Hepatocyte (in vitro differentiated cells): ENCODE results near the gene PXDC1. TPM values are rescaled to one million over a fixed set of nuclear protein-coding genes. Genes with fewer than 3 reads are reported as not detected.

Source experiments
- DNase-seq: peaks from one replicate; pipeline ENCODE4 v3.0.0-alpha.2; 2016; ENCODE audit warnings: low spot score
- H2AFZ ChIP-seq: fragments of 200-600 bp; sonication (generic); 2 replicates; pipeline ENCODE4 v1.6.0; 2016; ENCODE audit warnings: antibody characterized with exemption, mild to moderate bottlenecking
- H3K27ac ChIP-seq: fragments of 200-600 bp; sonication (generic); 2 replicates; pipeline ENCODE4 v1.5.1; 2016; ENCODE audit warnings: mild to moderate bottlenecking
- H3K27me3 ChIP-seq: fragments of 200-600 bp; sonication (generic); 2 replicates; pipeline ENCODE4 v1.6.1; 2016
- H3K36me3 ChIP-seq: fragments of 200-600 bp; sonication (generic); replicated peaks from 2 replicates; pipeline ENCODE4 v1.5.1; 2016; ENCODE audit warnings: low read depth; ENCODE audit not compliant: insufficient read depth
- H3K4me1 ChIP-seq: fragments of 200-600 bp; sonication (generic); 2 replicates; pipeline ENCODE4 v1.5.1; 2016; ENCODE audit warnings: mild to moderate bottlenecking, moderate library complexity; ENCODE audit not compliant: insufficient read depth
- H3K4me2 ChIP-seq: fragments of 200-600 bp; sonication (generic); 2 replicates; pipeline ENCODE4 v1.6.0; 2016
- H3K4me3 ChIP-seq: fragments of 200-600 bp; sonication (generic); 2 replicates; pipeline ENCODE4 v1.5.1; 2016; ENCODE audit warnings: mild to moderate bottlenecking
- H3K79me2 ChIP-seq: fragments of 200-600 bp; sonication (generic); 2 replicates; pipeline ENCODE4 v1.6.0; 2017; ENCODE audit warnings: mild to moderate bottlenecking
- H3K9me2 ChIP-seq: fragments of 200-600 bp; sonication (generic); replicated peaks from 2 replicates; pipeline ENCODE4 v1.6.0; 2017; ENCODE audit warnings: mild to moderate bottlenecking; ENCODE audit not compliant: insufficient read depth
- H3K9me3 ChIP-seq: fragments of 200-600 bp; sonication (generic); 2 replicates; pipeline ENCODE4 v1.5.1; 2016; ENCODE audit warnings: low read depth, mild to moderate bottlenecking
- H4K20me1 ChIP-seq: fragments of 200-600 bp; sonication (generic); 2 replicates; pipeline ENCODE4 v1.6.0; 2016; ENCODE audit warnings: mild to moderate bottlenecking; ENCODE audit not compliant: insufficient read depth, poor library complexity, severe bottlenecking
- CTCF ChIP-seq: fragments of 200-600 bp; sonication (generic); IDR thresholded peaks from 2 replicates; pipeline ENCODE4 v1.5.1; 2016; ENCODE audit warnings: antibody characterized with exemption, mild to moderate bottlenecking; ENCODE audit not compliant: poor library complexity
- EZH2 ChIP-seq: fragments of 200-600 bp; sonication (generic); IDR thresholded peaks from 2 replicates; pipeline ENCODE4 v1.6.1; 2016; ENCODE audit warnings: antibody characterized with exemption, mild to moderate bottlenecking, borderline replicate concordance
- EZH2phosphoT487 ChIP-seq: fragments of 200-600 bp; sonication (generic); IDR thresholded peaks from one replicate; pipeline ENCODE4 v1.6.1; 2018; ENCODE audit warnings: antibody characterized with exemption, mild to moderate bottlenecking, low read depth, moderate library complexity; ENCODE audit not compliant: unreplicated experiment, severe bottlenecking
- WGBS: methylation state at CpG from one replicate; pipeline ENCODE4 v1.1.6; 2016; ENCODE audit warnings: low lambda C conversion rate; ENCODE audit errors: missing lambda C conversion rate; 5-methylcytosine and 5-hydroxymethylcytosine counted together
- polyA plus RNA-seq: library from polyadenylated mRNA; unstranded; fragments of >200 nt; fragmentation: Nextera tagmentation; extraction: Ambion mirVana; gene quantifications from 2 replicates; pipeline ENCODE4 v1.2.1, GENCODE V29; 2016
- total RNA-seq: library from RNA; depleted of rRNA; stranded (reverse); fragments of >200 nt; gene quantifications from 2 replicates; pipeline ENCODE4 v1.2.3, GENCODE V29; 2014

Gene PXDC1
- total and polyA plus RNA-seq, 2 experiments from 2014 or later: 83.8 to 90.8 TPM

DNA sequence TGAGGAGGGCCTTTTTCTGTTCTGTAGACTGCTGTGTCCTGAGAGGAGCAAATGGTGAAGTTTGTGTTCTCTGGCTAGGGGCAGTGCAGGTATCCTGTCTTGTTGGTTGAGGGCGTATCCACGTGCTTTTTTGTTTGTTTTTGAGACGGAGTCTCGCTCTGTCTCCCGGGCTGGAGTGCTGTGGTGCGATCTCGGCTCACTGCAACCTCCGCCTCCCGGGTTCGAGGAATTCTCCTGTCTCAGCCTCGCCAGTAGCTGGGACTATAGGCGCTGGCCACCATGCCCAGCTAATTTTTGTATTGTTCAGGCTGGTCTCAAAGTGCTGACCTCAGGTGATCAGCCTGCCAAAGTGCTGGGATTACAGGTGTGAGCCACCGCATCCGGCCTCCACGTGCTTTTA is 10.8 kb upstream of the PXDC1 start:
- no peak overlapping the region for H2AFZ ChIP-seq
- 92% methylated on average over 15 of the region's 15 CpGs for WGBS
- H3K9me3 ChIP-seq: no peaks in the 10 kb centered on the region
- no peaks in the 10 kb centered on the region for H3K36me3 ChIP-seq
- no peak overlapping the region for H3K4me2 ChIP-seq
- no peak overlapping the region for H3K4me3 ChIP-seq
- no peaks in the 10 kb centered on the region for H3K27me3 ChIP-seq
- peaks cover 6% of the 10 kb centered on the region for H3K4me1 ChIP-seq
- no peak for DNase-seq
- TF ChIP-seq EZH2phosphoT487: no peak
- TF ChIP-seq EZH2: no peak
- no peak for TF ChIP-seq CTCF
- no peaks in the 10 kb centered on the region for H3K79me2 ChIP-seq
- no peaks in the 10 kb centered on the region for H3K9me2 ChIP-seq
- no peaks in the 10 kb centered on the region for H4K20me1 ChIP-seq
- H3K27ac ChIP-seq: no peak overlapping the region

GRCh38 chr6:3761989-3762270 is 10.4 kb upstream of the PXDC1 start:
- Histone ChIP-seq H3K79me2 (no peaks in the 10 kb centered on the region), H3K9me2 (no peaks in the 10 kb centered on the region), H3K4me1 (peaks cover 6% of the 10 kb centered on the region), H2AFZ (no peak overlapping the region), H3K36me3 (no peaks in the 10 kb centered on the region), H3K9me3 (no peaks in the 10 kb centered on the region), H3K4me3 (no peak overlapping the region), H4K20me1 (no peaks in the 10 kb centered on the region), H3K27ac (no peak overlapping the region), H3K27me3 (no peaks in the 10 kb centered on the region), H3K4me2 (no peak overlapping the region)
- WGBS: 96% methylated on average over 8 of the region's 8 CpGs
- DNase-seq: no peak
- TF ChIP-seq CTCF: no peak
- TF ChIP-seq EZH2phosphoT487: no peak
- TF ChIP-seq EZH2: no peak

GRCh38 chr6:3759646-3760232 is 8.2 kb upstream of the PXDC1 start:
- no peak overlapping the region for H2AFZ ChIP-seq
- 75% methylated on average over 6 of the region's 6 CpGs for WGBS
- no peak overlapping the region for H3K4me2 ChIP-seq

More at GRCh38 chr6:3759646-3760232, 8.2 kb upstream of the PXDC1 start:
- H3K79me2 ChIP-seq: no peaks in the 10 kb centered on the region
- no peaks in the 10 kb centered on the region for H3K4me1 ChIP-seq
- no peaks in the 10 kb centered on the region for H3K9me2 ChIP-seq
- H3K4me3 ChIP-seq: no peak overlapping the region
- no peaks in the 10 kb centered on the region for H3K9me3 ChIP-seq
- peak overlapping the region; percentile 30 for H3K27ac ChIP-seq
- no peak for TF ChIP-seq EZH2
- no peak for TF ChIP-seq CTCF
- TF ChIP-seq EZH2phosphoT487: no peak
- no peaks in the 10 kb centered on the region for H3K36me3 ChIP-seq
- H4K20me1 ChIP-seq: no peaks in the 10 kb centered on the region
- no peak for DNase-seq
- H3K27me3 ChIP-seq: no peaks in the 10 kb centered on the region
